RCC 7860 (cell line): ENCODE data around the gene SLC8B1.

Experiments
- DNase-seq: peaks from one replicate; pipeline ENCODE4 v3.0.0-alpha.2; 2015; ENCODE audit warnings: low spot score
- FAIRE-seq: peaks from 2 replicates; lab custom pipeline; 2012; peaks lifted over from hg19 to GRCh38; lab: Jason Lieb, UNC

Gene SLC8B1

GRCh38 chr12:113296557-113297213 lies 38.2 kb downstream of the SLC8B1 start:
- no peak for FAIRE-seq

GRCh38 chr12:113295886-113296556 lies 38.9 kb downstream of the SLC8B1 start:
- DNase-seq: no peak

More at GRCh38 chr12:113296557-113297213, 38.2 kb downstream of the SLC8B1 start:
- no peak for DNase-seq

GRCh38 chr12:113293100-113293499 lies 41.8 kb downstream of the SLC8B1 start:
- DNase-seq (no peak), FAIRE-seq (no peak)

More at GRCh38 chr12:113295886-113296556, 38.9 kb downstream of the SLC8B1 start:
- FAIRE-seq: no peak

DNA sequence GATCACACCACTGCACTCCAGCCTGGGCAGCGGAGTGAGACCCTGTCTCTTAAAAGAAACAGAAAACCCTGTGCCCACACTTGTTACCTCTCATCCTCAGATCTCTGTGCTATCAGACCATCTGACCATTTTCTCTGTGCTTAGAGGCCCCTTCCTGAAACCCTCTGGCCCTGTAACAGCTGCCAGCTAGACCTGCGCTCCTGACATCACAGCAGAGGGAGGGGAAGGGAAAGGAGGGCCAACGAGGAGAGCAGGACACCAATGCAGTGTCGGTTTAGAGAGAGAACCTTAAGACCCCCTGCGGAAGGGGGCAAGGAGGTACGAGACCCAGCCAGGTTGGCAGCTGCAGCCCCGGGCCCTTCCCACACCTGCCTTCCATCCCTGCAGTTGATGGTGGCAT lies 42.4 kb downstream of the SLC8B1 start:
- FAIRE-seq: no peak
- DNase-seq: no peak

- FAIRE-seq (no peak), DNase-seq (no peak)
These were observed 42.8 kb downstream of the SLC8B1 start for GRCh38 chr12:113292091-113292490.

DNA sequence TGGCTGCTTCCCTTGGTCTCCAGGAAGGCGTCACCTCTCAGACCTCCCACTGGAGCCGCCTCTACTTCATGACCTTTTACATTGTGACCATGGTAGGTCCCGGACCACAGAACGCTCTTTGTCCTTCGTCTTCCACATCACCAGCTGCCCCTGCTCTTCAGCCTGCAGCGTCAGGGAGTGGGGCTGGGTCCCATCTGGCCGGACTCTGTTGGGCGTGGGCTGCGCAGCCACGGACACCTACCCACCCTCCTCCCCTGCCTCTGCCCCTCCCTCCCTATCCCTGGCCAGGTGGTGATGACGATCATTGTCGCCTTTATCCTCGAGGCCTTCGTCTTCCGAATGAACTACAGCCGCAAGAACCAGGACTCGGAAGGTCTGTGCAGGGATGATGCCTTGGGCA lies 43.3 kb downstream of the SLC8B1 start:
- FAIRE-seq (no peak), DNase-seq (no peak)

- DNase-seq (no peak), FAIRE-seq (no peak)
These were observed 44.4 kb downstream of the SLC8B1 start for GRCh38 chr12:113290506-113290905.

DNA sequence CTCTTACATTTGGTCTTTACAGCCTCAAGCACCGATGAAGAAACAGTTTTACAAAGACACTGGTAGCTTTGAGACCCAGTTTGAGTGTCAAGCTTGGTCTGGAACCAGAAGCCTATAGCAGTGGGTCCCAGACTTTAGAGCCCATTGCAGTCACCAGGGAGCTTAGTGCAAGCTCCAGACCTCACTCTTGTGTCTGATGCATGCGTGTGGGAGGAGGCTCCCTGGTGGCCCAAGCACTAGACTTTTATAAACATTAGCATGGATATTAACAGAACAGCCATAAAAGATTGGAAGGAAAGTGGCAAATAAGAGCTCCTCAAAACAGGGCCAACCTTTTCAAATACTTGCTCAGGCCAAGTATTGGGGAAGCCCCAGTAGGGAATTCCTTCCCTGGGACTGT lies 45.5 kb downstream of the SLC8B1 start:
- DNase-seq (no peak), FAIRE-seq (no peak)

GRCh38 chr12:113287899-113288282 lies 47.0 kb downstream of the SLC8B1 start:
- FAIRE-seq: no peak
- DNase-seq: no peak

DNA sequence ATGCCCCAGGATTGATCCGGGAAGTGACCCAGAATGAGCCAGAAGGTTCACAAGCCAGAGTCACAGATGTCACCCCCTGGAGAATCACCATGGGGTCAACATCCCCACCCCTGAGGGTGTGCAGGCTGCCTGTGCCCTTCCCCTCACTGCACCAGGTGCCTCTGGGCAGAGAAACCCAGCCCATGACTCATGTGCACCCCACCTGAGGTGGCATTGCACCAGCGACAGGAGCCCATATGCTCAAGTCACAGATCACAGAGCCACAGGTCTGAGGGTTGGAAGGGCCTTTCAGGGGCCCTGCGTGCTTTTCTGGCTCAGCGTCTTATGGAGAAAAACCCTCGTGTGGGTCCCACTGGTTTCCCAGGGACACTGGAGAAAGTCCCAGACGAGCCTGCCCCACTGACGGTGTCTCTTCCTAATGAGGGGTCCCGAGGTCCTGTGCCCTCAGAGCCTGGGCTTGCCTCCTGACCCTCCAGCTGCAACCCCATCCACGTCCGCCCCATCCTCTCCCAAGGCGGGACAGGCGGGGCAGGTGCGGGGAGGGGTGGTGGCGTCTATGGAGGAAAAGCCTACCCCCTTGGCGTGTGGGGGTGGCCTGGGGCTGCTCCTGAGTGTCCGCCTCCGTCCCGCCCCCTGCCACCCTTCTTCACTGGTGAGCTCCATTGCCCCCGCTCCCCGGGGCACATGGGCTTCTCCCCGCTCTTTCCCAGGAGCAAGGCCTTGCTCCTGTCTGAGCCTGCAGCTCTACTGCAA lies 47.6 kb downstream of the SLC8B1 start:
- DNase-seq: no peak
- no peak for FAIRE-seq

DNA sequence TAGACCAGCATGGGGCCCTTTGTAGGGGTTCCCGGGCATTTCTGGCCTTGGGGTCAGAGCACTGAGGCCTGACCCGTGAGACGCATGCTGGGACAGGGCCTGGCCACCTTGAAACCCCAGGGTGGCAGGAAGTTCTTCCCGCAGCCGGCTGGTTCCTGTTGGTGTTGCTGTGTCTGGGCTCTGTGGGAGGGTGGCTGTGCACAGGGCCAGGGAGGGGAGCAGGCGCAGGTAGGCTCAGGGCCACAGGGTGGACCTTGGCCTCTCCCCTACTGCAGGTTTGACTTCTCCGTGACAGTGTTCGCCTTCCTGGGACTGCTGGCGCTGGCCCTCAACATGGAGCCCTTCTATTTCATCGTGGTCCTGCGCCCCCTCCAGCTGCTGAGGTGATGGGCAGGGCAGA lies 48.2 kb downstream of the SLC8B1 start:
- DNase-seq: no peak
- FAIRE-seq: no peak

DNA sequence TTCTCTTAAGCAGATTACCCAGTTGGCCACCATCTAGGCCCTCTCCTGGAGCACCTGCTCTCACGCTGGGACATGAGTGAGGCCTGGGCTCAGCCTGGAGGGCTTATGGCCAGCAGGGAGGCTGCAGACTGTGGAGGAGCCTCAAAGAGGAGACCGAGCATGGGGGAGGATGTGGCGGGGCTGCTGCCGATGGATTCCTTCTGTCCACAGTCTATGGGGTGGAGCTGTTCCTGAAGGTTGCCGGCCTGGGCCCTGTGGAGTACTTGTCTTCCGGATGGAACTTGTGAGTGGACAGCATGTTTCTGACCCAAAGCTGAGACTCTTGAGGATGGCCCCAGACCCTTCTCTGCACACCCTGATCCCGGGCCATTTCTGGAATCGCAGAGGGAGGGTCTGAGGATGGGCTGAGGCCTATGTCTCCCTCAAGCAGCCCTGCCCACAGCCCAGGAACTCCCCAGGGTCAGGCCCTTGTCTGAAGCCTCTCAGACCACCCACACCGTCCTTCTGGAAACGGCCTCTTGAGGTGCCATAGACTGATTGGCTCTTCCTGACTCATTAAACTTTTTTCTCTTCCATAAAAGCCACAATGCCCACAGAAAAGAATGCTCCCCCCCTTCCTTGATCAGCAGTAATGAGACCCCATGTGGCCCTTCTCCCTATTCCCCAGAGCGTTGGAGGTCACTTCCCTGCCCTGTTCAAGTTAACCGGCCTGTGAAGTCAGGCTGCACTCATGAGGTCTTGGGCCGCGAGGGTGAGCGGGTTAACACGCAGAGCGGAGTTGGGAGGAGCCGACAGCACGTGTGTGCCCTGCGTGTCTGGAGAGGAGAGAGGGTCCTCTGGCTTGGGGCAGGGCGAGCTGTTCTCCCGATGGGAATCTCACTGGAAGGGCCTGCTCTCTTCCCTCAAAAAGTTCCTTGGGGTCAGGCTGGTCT lies 49.0 kb downstream of the SLC8B1 start:
- FAIRE-seq: no peak

DNA sequence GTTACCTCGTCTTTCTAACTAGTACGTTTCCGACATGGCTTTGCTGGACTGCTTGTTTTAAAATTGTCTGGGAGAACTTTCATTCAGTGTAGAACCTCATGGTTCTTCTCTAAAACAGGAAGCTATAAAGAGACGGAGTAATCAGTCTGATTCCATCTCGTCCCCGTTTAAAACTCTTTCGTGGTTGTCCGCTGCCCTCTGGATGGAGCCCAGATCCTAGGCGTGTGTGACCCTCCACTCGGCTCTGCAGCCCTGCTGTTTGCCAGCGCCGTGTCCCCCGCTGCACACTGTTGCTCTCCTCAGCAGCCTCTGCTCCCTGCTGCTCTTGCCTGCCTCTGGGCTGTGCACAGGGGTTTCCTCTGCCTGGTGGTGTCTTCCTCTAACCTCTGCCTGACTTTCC lies 50.2 kb downstream of the SLC8B1 start:
- no peak for FAIRE-seq
- no peak for DNase-seq

More for the DNA sequence above, 49.0 kb downstream of the SLC8B1 start:
- no peak for DNase-seq

GRCh38 chr12:113278633-113279032 lies 56.3 kb downstream of the SLC8B1 start:
- FAIRE-seq: no peak
- DNase-seq: no peak

DNA sequence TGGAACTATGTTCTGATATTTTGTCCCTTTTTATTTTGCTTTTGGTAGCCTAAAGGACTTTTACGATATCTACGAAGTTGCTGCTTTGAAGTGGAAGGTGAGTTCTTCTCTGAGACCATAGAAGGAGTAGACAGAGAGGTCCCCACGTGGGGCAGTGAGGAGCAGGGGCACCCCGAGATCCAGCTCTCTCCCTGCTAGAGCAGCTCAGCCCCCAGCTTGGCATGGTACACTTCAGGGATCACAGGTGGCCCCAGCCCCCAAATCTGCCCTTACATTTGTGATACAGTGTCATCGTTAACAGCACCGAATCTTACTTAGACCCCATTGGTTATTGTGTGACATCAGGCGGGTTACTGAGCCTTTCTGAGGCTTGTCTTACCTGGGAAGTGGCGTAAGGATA lies 56.8 kb downstream of the SLC8B1 start:
- FAIRE-seq: no peak
- no peak for DNase-seq

DNA sequence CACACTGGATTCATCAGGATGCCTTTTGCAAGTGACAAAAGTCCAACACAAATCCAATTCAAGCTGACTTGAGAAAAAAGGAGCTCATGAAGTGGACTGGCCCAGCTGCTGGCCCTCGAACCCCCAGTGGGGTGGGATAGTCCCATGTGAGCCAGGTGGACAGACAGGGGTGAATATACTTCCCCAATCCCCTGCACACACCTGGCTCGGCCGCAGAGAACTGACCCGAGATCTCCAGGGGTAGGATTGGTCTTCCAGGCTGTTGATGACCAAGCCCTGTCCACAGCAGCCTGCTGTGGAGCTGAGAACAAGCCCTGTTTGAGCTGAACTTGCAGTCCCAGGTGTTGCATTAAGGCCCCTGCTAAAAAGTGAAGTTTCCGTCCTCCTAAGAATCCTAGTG lies 57.4 kb downstream of the SLC8B1 start:
- no peak for FAIRE-seq

DNA sequence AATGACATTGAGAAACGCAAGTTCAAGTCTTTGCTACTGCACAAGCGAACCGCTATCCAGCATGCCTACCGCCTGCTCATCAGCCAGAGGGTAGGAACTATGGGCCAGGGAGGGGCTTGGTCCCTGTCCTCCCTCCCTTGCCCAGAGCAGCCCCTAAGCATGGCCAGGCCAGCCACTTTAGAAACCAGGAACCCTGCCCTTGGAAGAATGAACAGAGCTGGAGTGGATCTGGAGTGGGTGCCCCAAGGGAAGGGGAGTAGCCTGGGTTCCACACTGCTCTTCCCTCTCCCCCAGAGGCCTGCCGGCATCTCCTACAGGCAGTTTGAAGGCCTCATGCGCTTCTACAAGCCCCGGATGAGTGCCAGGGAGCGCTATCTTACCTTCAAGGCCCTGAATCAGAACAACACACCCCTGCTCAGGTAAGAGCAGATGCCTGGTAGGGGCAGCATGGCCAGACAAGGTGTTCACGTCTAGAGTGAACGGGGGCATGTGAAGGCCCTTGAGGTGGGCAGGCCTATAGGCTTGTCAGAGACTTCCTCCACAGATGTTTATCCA lies 57.9 kb downstream of the SLC8B1 start:
- DNase-seq: no peak
- FAIRE-seq: no peak

More for the DNA sequence above, 57.4 kb downstream of the SLC8B1 start:
- DNase-seq: no peak

DNA sequence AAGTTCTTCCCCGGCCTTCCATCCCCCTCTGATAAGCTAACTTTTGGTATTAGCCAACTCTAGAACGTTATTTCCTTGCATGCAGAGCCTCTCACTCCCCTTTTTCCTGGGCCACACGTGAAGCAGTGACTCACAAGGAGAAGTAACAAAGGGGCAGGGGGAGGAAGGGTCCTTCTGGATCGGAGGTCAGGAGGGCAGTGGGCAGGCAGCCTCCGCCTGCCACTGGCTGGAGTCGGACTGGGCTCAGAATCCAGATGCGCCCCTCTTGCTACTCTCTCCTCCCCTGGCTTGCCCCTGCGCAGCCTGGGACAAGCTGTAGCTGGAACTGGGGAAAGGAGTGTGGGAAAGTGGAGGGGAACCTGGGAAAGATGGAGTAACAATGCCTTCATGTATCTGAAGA lies 58.6 kb downstream of the SLC8B1 start:
- FAIRE-seq (no peak), DNase-seq (no peak)

- FAIRE-seq (no peak), DNase-seq (no peak)
These were observed 60.1 kb downstream of the SLC8B1 start for GRCh38 chr12:113274848-113275247.

DNA sequence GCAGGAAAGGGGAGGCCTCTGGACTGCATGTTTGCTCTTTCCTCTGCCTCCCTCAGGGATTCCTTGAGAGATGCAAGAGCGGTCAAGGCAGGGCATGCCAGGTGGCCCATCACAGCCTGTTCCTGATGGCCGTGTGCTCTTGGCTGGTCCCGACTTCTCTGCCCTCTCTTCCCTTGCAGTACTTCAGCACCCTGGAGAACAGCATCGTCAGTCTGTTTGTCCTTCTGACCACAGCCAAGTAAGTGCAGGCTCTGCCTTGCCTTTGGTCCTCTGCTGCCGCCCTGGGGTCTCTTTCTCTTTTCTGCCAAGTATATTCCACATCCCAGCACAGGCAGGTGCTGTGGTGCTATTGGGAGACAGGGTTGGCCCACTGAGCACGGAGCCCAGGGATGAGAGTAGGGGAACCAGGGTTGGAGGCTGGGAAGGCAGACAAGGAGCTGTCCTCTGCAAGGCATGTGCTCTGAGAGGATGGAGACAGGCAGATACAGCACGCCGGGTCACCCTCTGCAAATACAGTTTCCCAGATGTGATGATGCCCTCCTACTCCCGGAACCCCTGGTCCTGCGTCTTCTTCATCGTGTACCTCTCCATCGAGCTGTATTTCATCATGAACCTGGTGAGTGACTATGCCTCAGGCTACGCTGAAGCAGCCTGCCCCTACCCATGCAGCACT lies 61.7 kb downstream of the SLC8B1 start:
- FAIRE-seq (no peak), DNase-seq (no peak)
